CD4-positive, alpha-beta T cell treated with Interleukin-17A for 4 hours (primary cell): Measurements from ENCODE around the gene MAGI3.

Experiments
- DNase-seq: peaks from one replicate; pipeline ENCODE4 v3.0.0-alpha.2; 2020; ENCODE audit warnings: mixed read lengths

MAGI3 gene

DNA sequence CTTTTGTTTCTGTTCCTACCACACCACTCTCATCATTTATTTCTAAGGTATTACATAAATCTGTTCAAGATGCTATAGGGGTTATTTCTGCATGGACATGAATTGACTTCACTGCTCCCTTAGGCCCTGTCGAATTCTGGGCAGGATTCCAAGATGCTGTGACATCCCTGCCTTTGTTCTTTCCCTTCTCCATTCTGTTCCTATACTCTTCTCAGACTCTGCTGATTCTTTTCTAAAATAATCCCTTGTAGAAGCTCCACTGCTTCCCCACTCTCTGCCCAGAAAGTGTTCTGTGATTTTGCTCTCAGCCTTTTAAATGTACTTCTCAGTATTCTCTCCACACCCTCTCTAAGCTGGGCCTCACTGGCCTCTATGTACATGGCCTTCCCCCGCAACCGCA, 269.8 kb downstream of the MAGI3 start:
- no peak for DNase-seq

DNA sequence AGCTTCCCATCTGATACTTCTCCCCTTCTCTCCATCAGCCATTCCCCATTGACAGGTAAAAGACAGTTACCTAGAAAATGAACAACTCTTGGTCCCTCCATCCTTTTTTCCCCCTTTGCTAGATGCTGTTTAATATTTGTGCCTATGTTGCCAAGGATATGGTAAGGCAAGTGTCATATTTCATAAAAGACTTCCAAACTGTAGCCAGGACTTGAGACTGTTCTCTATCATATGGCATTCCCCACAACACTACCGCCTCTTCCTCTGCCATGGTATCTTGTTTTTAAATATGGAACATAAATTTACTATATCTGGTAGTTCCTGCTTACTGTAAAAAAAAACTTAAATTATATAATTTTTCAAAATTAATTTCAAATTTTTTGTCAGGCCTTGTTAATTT, 271.8 kb downstream of the MAGI3 start:
- no peak for DNase-seq

DNA sequence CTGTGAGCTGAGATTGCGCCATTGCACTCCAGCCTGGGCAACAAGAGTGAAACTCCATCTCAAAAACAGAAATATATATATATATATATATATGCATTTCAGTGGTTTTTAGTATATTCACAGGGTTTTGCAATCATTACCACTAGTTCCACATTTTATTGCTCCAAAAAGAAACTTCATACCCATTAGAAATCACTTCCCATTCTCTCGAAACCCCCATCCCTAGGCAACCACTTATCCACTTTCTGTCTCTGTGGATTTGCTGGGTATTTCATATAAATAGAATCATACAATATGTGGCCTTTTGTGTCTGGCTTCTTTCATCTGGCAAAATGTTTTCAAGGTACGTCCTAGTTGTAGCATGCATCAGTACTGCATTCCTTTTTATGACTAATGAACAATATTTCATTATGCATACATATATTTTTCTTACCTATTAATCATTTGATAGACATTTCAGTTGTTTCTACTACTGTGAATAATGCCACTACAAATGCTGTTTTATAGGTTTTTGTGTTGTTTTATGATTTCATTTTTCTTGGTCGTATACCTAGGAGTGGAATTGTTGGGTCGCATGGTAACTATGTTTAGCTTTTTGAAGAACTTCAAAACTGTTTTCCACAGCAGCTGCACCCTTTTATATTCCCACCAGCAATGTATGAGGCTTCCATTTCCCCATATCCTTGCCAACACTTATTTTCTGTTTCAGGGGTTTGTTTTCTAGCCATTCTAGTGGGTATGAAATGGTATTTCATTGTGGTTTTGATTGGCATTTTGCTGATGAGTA, 273.0 kb downstream of the MAGI3 start:
- DNase-seq, result no peak

DNA sequence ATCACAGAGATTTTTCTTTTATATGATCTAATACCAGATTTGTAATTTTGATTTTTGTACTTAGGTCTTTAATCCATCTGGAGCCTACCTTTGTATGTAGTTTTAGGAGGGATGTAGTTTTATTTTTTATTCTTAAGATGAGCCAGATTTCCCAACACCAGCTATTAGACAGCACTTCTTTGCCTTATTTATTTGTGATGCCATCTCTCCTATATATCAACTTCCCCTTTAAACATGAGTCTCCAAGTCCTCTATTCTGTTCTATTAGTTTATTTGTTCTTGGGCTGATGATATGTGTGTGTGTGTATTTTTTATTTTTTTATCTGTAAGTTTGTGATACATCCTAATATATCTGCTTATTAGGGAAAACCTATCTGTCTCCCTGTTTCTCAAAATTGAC, 274.8 kb downstream of the MAGI3 start:
- no peak for DNase-seq

DNA sequence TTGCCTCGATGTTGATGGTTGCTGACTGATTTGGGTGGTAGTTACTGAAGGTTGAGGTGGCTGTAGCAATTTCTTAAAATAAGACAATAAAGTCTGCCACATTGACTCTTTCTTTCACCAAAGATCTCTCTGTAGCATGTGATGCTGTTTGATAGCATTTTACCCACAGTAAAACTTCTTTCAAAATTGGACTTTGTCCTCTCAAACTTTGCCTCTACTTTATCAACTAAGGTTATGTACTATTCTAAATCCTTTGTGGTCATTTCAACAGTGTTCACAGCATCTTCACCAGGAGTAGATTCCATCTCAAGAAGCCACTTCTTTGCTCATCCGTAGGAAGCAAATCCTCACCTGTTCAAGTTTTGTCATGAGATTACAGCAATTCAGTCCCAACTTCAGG, 275.8 kb downstream of the MAGI3 start:
- DNase-seq, result no peak

DNA sequence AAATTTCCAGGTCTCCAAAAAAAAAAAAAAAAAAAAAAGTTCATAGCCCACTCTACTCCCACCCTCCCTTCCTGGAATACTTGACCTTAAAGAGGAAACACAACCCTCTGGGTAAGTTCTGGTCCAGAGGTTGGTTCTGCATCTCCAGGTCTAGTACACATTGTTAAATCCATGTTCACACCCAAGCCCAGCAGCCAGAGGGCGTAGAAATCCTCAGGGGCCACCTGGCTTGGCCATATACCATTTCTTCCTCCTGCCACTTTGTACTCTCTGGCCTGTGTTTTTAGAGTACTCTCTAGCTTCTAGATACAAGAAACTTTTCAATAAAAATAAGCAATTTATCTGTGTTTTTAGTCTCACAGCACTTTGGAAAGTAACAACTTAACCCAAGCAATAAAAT, 279.7 kb downstream of the MAGI3 start:
- DNase-seq, result no peak

DNA sequence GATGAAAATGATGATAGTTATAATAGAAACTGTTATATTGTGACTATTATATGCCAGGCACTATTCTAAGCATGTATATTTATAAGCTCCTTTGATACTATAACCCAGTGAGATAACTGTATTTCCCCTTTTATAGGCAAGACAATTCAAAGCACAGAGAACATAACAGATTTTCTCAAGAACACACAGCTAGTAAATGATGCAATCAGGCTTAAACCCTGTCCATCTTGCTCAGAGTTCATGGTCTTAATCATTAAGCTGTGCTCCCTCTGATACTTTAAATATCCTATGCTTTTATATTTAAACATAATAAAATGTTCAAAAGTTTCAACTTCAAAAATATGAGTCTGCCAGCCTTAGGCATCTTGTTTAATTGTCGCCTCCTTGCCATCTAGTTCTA, 280.3 kb downstream of the MAGI3 start:
- DNase-seq, result no peak

DNA sequence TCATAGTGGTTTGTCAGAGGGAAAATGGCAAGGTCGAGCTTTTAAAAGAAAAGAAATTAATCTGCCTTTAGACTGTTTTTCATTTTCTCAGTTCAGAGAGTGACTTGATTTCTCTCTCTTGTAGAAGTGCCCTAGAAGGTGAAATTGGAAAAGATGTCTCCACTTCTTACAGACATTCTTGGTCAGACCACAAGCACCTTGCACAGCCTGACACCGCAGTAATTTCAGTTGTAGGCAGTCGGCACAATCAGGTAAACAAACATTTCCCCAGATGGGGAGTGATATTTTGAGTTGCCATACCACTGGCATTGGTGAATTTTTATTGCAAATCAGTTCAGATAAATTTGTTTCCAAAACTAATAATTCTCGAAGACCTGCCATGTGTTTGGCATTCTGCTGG, 282.2 kb downstream of the MAGI3 start:
- no peak for DNase-seq

DNA sequence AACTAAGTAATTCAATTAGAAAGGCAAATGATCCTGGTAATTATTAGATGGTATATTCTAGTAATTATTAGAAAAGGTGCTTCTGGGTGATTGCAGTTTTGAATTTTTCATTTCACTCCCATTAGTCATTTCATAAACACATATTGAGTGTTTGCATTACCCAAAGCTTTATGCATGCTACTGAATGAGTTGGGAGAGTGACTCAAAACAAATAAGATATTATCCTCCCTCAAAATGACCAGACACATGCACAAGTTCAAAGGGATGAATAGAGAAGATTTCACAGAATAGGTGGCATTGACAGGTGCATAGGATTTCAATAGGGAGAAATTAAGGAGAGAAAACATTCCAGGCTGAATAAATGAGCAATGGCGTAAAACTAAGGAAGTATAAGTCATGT, 284.3 kb downstream of the MAGI3 start:
- DNase-seq, result no peak

DNA sequence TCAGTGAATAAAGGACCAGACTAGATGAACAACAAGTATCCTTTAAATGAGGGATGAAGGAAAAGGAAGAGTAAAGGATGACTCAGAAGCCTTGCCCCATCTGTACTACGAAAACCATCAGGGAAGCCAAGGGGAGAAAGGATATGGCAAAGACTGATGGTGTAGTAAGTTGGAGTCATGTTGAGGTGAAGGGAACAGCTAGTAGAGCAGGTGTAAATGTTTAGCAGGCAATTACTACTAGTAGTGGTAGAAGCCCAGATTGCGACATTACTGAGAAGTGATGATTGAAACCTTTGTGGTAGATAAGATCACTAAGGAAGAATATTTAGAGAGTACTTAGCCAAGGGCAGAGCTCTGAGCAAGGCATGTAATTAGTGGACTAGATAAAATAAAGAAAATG, 285.0 kb downstream of the MAGI3 start:
- DNase-seq, result no peak

DNA sequence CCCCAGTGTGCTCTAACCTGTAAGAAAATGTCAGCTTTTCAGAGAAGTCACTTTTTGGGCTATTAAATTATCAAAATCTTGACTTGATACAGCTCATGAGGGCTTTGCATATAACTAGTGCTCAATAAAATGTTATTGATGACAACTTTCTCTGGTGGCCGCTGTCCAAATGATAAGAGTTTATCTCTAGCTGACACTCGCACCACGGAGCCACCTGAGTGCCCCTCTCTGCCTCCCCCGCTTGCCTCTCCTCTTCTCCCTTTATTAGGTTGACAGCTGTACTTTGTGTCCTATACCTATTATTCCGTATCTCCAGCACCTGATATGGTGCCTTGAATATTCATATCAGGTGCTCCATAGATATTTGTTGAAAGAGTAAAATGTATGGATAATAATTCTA, 286.2 kb downstream of the MAGI3 start:
- no peak for DNase-seq

DNA sequence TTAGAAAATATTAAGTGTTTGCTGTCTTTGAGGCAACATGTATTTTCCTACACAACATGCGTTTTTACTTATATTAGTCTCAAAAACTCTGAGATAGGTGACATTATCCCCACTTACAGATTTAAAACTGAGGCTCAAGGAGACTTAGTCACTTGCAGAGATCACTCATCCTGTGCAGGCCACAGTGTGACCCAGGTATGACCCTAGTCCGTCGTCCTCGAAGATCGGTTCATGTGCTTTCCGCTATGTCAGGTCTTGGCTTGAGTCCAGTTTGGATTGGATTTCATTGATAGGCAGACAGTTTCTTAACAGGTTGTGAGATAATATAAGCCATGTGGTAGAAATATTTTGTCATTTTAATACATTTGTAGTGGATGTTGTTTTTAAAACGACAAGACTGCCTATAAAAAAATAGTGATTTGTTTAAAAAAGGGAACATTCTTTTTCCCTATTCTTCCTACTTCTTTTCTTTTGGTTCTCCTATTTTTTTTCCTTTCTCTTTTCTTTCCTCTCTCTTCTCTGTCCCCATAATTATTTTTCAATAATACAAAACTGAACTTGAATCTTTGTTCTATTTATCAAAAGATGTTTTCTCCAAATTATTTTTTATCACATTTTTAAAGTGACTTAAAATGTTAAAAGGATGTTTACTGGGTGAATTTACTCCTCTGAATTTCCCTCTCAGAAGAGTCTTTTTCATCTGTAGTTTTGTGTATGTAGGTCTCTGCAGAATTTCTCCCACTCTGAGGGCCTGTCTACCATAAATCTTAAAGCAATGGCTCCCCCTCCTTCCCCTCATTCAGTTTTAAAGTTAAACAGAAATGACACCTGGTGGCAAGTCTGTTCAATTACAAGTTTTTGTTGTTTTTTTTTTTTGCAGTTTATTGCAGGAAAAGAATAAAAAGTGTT, 287.2 kb downstream of the MAGI3 start:
- DNase-seq, result peak; percentile 3

DNA sequence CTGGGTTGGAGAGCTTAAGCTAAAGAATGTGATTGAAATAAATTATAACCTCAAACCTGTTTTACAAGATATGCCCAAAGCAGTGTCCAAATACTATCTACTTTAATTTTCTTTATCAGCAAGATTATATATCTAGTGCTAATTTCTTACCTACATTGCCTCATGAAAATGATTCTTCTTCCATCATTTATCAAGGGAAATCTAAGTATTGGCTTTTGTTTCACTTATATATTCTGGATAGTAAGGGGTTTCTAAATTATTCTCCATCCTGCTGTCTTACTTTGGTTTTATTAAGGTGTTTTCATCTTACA, 287.8 kb downstream of the MAGI3 start:
- DNase-seq, result no peak

DNA sequence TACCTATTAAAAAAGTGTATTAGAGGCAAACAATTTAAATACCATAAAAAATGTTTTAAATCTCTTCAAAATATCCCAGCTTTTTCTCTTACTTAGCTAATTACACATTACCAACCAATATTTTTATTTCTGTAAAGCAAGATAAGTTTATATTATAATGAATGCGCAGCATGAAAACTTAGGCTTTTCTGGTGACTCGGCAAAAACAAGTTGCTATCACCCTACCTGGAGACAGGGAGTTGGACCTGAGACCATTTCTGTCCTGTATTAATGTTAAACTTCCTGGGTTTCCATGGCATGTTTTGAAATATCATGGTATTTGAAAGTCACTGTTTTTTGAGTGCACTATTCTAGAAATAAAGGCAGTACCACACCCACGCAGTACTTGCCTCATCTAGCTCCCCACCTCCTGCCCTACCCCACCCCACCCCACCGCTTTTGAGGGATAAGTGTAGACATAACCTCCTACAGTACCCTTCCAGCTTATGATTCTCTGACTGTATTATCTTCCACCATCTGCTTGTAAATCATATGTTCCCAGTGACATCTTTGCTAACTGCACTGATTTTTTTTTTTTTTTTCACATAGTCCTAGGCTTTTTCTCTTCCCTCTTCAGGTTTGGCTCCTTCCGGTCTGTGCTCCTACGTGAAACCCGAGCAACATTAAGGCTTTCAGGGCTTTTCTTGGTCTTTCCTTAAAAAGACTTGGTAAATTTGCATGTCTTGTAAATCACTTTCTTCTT, 291.5 kb downstream of the MAGI3 start:
- no peak for DNase-seq

DNA sequence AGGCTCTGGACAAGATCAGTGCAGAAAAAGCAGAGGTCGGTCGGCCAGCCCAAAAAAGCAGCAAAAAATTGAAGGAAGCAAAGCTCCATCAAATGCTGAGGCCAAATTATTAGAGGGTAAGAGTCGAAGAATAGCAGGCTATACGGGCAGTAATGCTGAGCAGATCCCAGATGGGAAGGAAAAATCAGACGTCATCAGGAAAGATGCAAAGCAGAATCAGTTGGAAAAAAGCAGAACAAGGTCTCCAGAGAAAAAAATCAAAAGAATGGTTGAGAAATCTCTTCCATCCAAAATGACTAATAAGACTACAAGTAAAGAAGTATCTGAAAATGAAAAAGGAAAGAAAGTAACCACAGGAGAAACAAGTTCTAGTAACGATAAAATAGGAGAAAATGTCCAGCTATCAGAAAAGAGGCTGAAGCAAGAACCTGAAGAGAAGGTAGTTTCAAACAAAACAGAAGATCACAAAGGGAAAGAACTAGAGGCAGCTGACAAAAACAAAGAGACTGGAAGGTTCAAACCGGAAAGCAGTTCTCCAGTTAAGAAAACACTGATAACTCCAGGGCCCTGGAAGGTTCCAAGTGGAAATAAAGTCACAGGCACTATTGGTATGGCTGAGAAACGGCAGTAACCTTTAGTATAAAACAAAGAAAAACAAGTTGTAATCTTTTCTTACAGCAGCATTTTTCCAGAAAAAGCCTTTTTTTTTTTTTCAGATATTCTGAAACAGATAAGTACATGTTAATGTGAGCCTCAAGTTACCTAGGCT, 293.3 kb downstream of the MAGI3 start:
- DNase-seq, result no peak

DNA sequence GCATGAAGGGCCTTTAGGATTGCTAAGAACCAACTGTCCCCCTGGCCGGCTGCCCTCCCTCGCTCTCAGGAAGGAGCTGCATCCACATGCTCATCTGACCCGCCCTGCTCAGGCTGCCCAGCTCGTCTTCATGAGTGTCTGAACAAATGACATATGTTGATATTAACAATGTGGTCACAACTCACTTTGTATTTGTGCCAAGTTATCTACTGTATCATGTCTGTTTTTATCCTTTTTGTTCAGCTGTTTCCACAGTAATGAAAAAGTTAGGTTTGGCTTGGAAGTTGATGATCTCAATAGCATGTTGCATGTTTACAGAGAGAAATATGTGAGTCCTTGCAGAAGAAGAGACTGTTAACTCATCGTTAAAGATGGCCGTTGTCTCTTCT, 293.8 kb downstream of the MAGI3 start:
- no peak for DNase-seq

DNA sequence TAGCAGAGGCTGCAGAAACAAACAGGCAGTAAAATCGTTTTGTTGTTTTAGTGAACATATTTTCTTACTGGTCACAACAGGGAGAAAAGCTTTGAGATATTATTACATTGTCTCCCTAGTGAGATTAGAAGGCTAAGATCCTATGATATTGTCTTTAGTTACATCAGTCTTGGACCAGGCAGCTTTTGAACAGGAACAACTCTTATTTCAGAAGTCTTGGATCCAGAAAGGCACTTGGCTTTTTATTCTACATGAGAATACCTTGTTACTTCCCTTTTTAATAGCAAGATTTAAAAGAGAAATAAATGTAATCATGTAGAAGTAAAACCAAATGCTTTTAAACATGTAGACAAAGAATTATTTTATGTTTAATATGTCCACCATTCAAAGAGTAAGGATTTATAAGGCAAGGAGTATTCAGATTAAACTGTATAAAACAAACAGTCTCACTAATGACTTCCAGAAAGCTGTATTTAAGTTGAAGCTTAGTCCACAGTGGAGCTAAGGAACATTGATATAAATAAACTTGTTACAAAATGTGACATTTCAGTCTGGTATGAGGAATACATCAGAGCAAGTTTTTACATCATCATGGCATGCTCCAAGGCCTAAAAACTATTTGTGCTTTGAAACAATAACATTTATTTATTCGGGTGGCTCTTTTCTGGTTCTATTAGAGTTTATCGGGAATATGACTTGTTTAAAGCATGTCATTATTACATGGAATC, 296.7 kb downstream of the MAGI3 start:
- no peak for DNase-seq

DNA sequence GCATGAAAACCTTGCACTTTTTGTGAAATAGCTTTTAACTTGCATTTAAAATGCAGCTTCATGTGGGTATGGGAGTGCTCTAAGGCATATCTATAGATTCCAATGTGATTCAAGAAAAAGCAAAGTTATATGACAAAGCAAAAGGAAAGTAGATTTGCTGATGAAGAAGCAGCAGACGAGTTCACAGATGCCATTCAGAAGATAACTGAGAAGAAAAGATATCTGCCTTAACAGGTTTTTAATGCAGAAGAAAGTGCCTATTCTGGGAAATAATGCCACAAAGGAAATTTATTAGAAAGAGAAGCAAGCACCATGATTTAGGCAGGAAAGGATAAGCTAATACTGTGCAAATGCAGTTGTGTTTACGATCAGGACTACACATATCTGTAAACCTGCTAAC, 300.9 kb downstream of the MAGI3 start:
- no peak for DNase-seq

DNA sequence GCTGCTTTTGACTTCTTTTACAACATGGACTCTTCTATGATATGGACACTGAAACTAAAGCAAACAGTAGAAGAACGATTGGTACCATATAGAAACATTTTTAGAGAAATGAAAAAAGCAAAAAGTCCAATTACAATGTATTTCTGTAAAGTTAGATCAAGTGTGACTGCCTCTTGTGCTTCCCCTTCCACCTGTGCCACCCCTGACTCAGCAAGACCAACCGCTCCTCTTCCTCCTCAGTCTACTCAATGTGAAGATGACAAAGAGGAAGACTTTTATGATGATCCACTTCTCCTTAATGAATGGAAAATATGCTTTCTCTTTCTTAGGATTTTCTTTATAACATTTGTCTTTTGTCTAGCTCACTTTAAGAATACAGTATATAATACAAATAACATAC, 302.0 kb downstream of the MAGI3 start:
- DNase-seq, result no peak

DNA sequence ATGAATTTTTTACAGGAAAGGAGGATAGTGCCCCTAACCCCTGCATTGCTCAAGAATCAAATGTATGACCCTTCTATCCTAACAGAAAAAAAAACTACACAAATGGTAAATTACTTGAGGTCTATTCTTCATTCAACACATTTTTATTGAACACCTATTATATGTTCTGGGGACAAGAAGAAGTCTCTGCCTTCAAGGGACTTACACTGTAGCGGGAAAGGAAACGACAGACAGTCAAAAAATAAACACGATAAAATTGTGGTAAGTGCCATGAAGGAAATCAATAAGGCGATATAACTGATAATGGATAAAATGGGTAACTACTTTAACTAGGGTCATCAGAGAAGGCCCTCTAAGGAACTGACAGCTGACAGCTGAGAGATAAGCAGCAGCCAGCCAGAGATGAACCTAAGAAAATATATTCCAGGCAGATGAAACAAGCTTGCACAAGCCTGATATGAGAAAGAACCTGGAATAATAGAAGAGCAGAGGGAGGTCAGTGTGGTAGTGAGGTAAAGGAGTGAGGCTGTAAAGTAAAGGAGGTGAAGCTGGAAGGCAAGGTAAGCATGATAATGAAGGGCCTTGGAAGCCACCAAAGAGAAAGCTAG, 302.6 kb downstream of the MAGI3 start:
- no peak for DNase-seq

DNA sequence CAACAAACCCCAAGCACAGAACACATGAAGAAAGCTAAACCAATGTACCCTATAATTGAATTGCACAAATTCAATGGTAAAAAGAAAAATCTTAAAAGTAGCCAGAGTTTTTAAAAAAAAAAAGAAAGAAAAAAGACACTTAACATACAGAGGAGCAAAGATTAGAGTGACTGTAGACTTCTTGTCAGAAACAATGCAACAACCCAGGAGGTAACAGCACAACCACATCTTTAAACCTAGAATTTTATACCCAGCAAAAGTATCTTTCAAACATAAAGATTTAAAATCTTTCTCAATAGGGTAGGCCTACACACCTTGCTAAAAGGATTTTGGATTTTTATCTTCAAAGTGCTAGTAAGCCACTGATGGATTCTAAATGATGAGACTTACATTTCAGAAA, 304.6 kb downstream of the MAGI3 start:
- DNase-seq, result no peak

DNA sequence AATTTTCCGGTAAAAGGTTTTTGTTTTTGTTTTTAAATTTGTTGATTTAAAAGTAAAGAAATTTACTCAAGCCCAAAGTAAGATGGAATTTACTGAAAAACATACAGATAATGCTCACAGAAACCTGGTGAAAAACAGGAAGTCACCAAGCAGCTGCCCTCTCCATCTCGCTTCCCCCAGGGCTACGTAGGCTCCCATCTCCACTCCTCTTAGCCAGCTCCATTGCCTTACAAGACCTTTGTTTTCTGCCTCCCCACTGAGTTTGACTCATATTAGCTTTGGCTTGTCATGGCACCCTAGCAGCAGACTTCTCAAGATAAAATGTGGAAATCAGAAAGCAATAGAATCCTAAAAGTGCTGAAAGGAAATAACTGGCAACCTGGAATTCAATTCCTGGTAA, 311.1 kb downstream of the MAGI3 start:
- DNase-seq, result peak; percentile 7
